Mammary epithelial cell (primary cell): ENCODE measurements around the gene ZNF839.

Experiments used
- CTCF ChIP-seq, 2 donors: IDR thresholded peaks in 1 of 2; conservative IDR thresholded peaks in 1 of 2; 2 replicates each; pipeline ENCODE4 v1.5.1; 2011 to 2012; ENCODE audit warnings: inconsistent platforms in 2 of 2, low read length in 2 of 2, mild to moderate bottlenecking in 2 of 2, control low read depth in 1 of 2, low read depth in 1 of 2; ENCODE audit not compliant: insufficient read depth in 1 of 2; ENCODE audit errors: extremely low read depth in 1 of 2
- EZH2 ChIP-seq: IDR thresholded peaks from 2 replicates; pipeline ENCODE4 v1.6.1; 2012; ENCODE audit warnings: low read length, inconsistent platforms, borderline replicate concordance

DNA sequence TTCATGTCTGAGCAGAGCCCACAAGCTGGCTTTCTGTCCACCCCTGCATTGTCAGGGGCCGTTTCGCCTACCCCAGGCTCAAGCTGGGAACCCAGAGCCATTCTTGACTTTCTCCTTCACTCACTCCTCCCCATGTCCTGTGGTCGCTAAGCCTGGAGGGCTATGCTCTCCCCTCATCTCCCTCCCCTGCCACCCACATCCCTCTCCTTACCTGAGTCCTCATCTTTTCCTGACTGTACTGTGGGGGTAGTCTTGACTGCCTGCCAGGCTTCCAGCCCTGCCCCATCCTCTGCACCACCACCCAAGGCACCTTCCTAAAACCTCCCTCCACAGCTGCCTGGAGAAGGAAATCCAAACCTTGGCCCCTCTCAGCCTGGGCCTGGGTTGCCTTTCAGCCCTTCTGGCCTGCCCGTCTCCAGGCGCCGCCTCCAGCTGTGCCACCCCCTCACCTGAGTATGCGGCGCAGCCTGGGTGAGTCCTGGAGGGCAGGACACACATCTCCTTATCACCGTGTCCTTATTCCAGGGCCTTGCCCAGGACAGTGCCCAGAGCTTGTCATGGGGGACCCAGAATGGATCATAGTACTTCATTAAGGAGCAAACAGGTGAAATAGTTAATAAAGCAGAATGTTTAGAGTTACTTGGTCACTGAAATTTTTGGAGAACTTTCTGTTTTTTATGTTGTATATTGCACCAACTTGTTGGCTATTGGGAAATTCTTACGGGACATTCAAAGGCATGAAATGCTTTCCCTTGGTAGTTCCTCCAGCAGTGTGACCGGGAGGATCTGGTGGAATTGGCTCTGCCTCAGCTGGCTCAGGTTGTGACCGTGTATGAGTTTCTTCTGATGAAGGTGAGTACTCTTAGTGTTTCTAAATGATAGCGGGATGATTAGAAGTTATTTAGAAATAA is 14.5 kb downstream of the ZNF839 start:
- TF ChIP-seq CTCF (conservative IDR thresholded peaks at IDR 0.05 in 1 of 2, IDR thresholded peaks at IDR 0.05 in 1 of 2; ENCODE audit: extremely low read depth in 1 of 2, insufficient read depth in 1 of 2, low read depth in 1 of 2, low read length in 2 of 2) (no peak), EZH2 (no peak)
